Hepatocyte (in vitro differentiated cells): ENCODE results near the gene PHF10. TPM values are rescaled to one million over a fixed set of nuclear protein-coding genes. Genes with fewer than 3 reads are reported as not detected.

Source experiments
- DNase-seq: peaks from one replicate; pipeline ENCODE4 v3.0.0-alpha.2; 2016; ENCODE audit warnings: low spot score
- H2AFZ ChIP-seq: fragments of 200-600 bp; sonication (generic); 2 replicates; pipeline ENCODE4 v1.6.0; 2016; ENCODE audit warnings: antibody characterized with exemption, mild to moderate bottlenecking
- H3K27ac ChIP-seq: fragments of 200-600 bp; sonication (generic); 2 replicates; pipeline ENCODE4 v1.5.1; 2016; ENCODE audit warnings: mild to moderate bottlenecking
- H3K27me3 ChIP-seq: fragments of 200-600 bp; sonication (generic); 2 replicates; pipeline ENCODE4 v1.6.1; 2016
- H3K36me3 ChIP-seq: fragments of 200-600 bp; sonication (generic); replicated peaks from 2 replicates; pipeline ENCODE4 v1.5.1; 2016; ENCODE audit warnings: low read depth; ENCODE audit not compliant: insufficient read depth
- H3K4me1 ChIP-seq: fragments of 200-600 bp; sonication (generic); 2 replicates; pipeline ENCODE4 v1.5.1; 2016; ENCODE audit warnings: mild to moderate bottlenecking, moderate library complexity; ENCODE audit not compliant: insufficient read depth
- H3K4me2 ChIP-seq: fragments of 200-600 bp; sonication (generic); 2 replicates; pipeline ENCODE4 v1.6.0; 2016
- H3K4me3 ChIP-seq: fragments of 200-600 bp; sonication (generic); 2 replicates; pipeline ENCODE4 v1.5.1; 2016; ENCODE audit warnings: mild to moderate bottlenecking
- H3K79me2 ChIP-seq: fragments of 200-600 bp; sonication (generic); 2 replicates; pipeline ENCODE4 v1.6.0; 2017; ENCODE audit warnings: mild to moderate bottlenecking
- H3K9me2 ChIP-seq: fragments of 200-600 bp; sonication (generic); replicated peaks from 2 replicates; pipeline ENCODE4 v1.6.0; 2017; ENCODE audit warnings: mild to moderate bottlenecking; ENCODE audit not compliant: insufficient read depth
- H3K9me3 ChIP-seq: fragments of 200-600 bp; sonication (generic); 2 replicates; pipeline ENCODE4 v1.5.1; 2016; ENCODE audit warnings: low read depth, mild to moderate bottlenecking
- H4K20me1 ChIP-seq: fragments of 200-600 bp; sonication (generic); 2 replicates; pipeline ENCODE4 v1.6.0; 2016; ENCODE audit warnings: mild to moderate bottlenecking; ENCODE audit not compliant: insufficient read depth, poor library complexity, severe bottlenecking
- CTCF ChIP-seq: fragments of 200-600 bp; sonication (generic); IDR thresholded peaks from 2 replicates; pipeline ENCODE4 v1.5.1; 2016; ENCODE audit warnings: antibody characterized with exemption, mild to moderate bottlenecking; ENCODE audit not compliant: poor library complexity
- EZH2 ChIP-seq: fragments of 200-600 bp; sonication (generic); IDR thresholded peaks from 2 replicates; pipeline ENCODE4 v1.6.1; 2016; ENCODE audit warnings: antibody characterized with exemption, mild to moderate bottlenecking, borderline replicate concordance
- EZH2phosphoT487 ChIP-seq: fragments of 200-600 bp; sonication (generic); IDR thresholded peaks from one replicate; pipeline ENCODE4 v1.6.1; 2018; ENCODE audit warnings: antibody characterized with exemption, mild to moderate bottlenecking, low read depth, moderate library complexity; ENCODE audit not compliant: unreplicated experiment, severe bottlenecking
- WGBS: methylation state at CpG from one replicate; pipeline ENCODE4 v1.1.6; 2016; ENCODE audit warnings: low lambda C conversion rate; ENCODE audit errors: missing lambda C conversion rate; 5-methylcytosine and 5-hydroxymethylcytosine counted together
- polyA plus RNA-seq: library from polyadenylated mRNA; unstranded; fragments of >200 nt; fragmentation: Nextera tagmentation; extraction: Ambion mirVana; gene quantifications from 2 replicates; pipeline ENCODE4 v1.2.1, GENCODE V29; 2016
- total RNA-seq: library from RNA; depleted of rRNA; stranded (reverse); fragments of >200 nt; gene quantifications from 2 replicates; pipeline ENCODE4 v1.2.3, GENCODE V29; 2014

The PHF10 gene
- total and polyA plus RNA-seq, 2 experiments from 2014 or later: 30.1 to 41.8 TPM

GRCh38 chr6:169692516-169692915, 31.8 kb downstream of the PHF10 start:
- H3K9me2 ChIP-seq: no peaks in the 10 kb centered on the region
- H3K36me3 ChIP-seq: no peaks in the 10 kb centered on the region
- no peak for DNase-seq
- H3K4me1 ChIP-seq: no peaks in the 10 kb centered on the region
- no peaks in the 10 kb centered on the region for H3K9me3 ChIP-seq
- H2AFZ ChIP-seq: no peak overlapping the region
- 93% methylated on average over 3 of the region's 3 CpGs for WGBS
- no peak overlapping the region for H3K4me2 ChIP-seq
- H3K27me3 ChIP-seq: no peaks in the 10 kb centered on the region
- no peak overlapping the region for H3K4me3 ChIP-seq
- peaks cover 47% of the 10 kb centered on the region for H3K79me2 ChIP-seq
- H3K27ac ChIP-seq: no peak overlapping the region
- H4K20me1 ChIP-seq: no peaks in the 10 kb centered on the region
- TF ChIP-seq CTCF: no peak
- no peak for TF ChIP-seq EZH2
- TF ChIP-seq EZH2phosphoT487: no peak

- H4K20me1 ChIP-seq: no peaks in the 10 kb centered on the region
- no peaks in the 10 kb centered on the region for H3K4me1 ChIP-seq
- H3K4me2 ChIP-seq: no peak overlapping the region
- peaks cover 36% of the 10 kb centered on the region for H3K79me2 ChIP-seq
- no peak for DNase-seq
- H3K9me2 ChIP-seq: no peaks in the 10 kb centered on the region
- H2AFZ ChIP-seq: no peak overlapping the region
- TF ChIP-seq CTCF (no peak), EZH2 (no peak), EZH2phosphoT487 (no peak)
- no peak overlapping the region for H3K4me3 ChIP-seq
- H3K9me3 ChIP-seq: peaks cover 9% of the 10 kb centered on the region
- H3K27ac ChIP-seq: no peak overlapping the region
- no peaks in the 10 kb centered on the region for H3K36me3 ChIP-seq
- WGBS: 95% methylated on average over 2 of the region's 2 CpGs
- H3K27me3 ChIP-seq: no peaks in the 10 kb centered on the region
Observed at GRCh38 chr6:169691260-169691659, 33.0 kb downstream of the PHF10 start.

- Histone ChIP-seq H3K4me2 (no peak overlapping the region), H3K79me2 (peaks cover 30% of the 10 kb centered on the region), H3K27ac (no peak overlapping the region), H3K27me3 (no peaks in the 10 kb centered on the region), H4K20me1 (no peaks in the 10 kb centered on the region), H2AFZ (no peak overlapping the region), H3K9me3 (peaks cover 17% of the 10 kb centered on the region), H3K4me3 (no peak overlapping the region), H3K9me2 (no peaks in the 10 kb centered on the region), H3K36me3 (no peaks in the 10 kb centered on the region), H3K4me1 (no peaks in the 10 kb centered on the region)
- 91% methylated on average over 6 of the region's 6 CpGs for WGBS
- no peak for TF ChIP-seq EZH2
- DNase-seq: no peak
Observed at GRCh38 chr6:169689287-169689686, 35.0 kb downstream of the PHF10 start.

GRCh38 chr6:169685860-169686259, 38.4 kb downstream of the PHF10 start:
- WGBS: 100% methylated on average over 2 of the region's 2 CpGs
- H3K4me3 ChIP-seq: no peak overlapping the region
- peaks cover 17% of the 10 kb centered on the region for H3K9me3 ChIP-seq
- no peak overlapping the region for H3K4me2 ChIP-seq
- no peaks in the 10 kb centered on the region for H4K20me1 ChIP-seq
- no peak overlapping the region for H2AFZ ChIP-seq
- DNase-seq: no peak
- H3K27ac ChIP-seq: no peak overlapping the region
- no peaks in the 10 kb centered on the region for H3K9me2 ChIP-seq
- H3K27me3 ChIP-seq: no peaks in the 10 kb centered on the region
- TF ChIP-seq CTCF (no peak), EZH2phosphoT487 (no peak)
- peaks cover 18% of the 10 kb centered on the region for H3K79me2 ChIP-seq
- H3K36me3 ChIP-seq: no peaks in the 10 kb centered on the region
- no peaks in the 10 kb centered on the region for H3K4me1 ChIP-seq
